Measurements from ENCODE around the gene PDPN.

GRCh38 chr1:13588946-13589796 lies 5.5 kb downstream of the PDPN start:
- TF ChIP-seq CTCF (IDR thresholded peaks at IDR 0.05): no peak
- TF ChIP-seq EZH2 (IDR thresholded peaks at IDR 0.05): no peak
- peak; percentile 32 for TF ChIP-seq EZH2phosphoT487 (IDR thresholded peaks at IDR 0.05)
